GM12865 (cell line): Measurements from ENCODE around the gene DYNC2I2.
"Not testable (repeated sequence)": the region's sequence is repeated elsewhere in the genome, so short reads cannot be mapped to it uniquely, and the experiment has no call there.

Source experiments
- DNase-seq: peaks from one replicate; pipeline ENCODE4 v3.0.0; 2010; ENCODE audit warnings: low read depth
- H3K4me3 ChIP-seq: 2 replicates; pipeline ENCODE4 v1.5.1; 2011; ENCODE audit warnings: mild to moderate bottlenecking, low read depth, low read length, control low read depth
- CTCF ChIP-seq: IDR thresholded peaks from 2 replicates; pipeline ENCODE4 v1.5.1; 2011; ENCODE audit warnings: low read length, control low read depth, low read depth, inconsistent platforms; ENCODE audit not compliant: insufficient read depth; ENCODE audit errors: missing control alignments

The DYNC2I2 gene

GRCh38 chr9:128588581-128589233 lies 67.9 kb downstream of the DYNC2I2 start:
- TF ChIP-seq CTCF: no peak
- DNase-seq: no peak
- no peak overlapping the region for H3K4me3 ChIP-seq

GRCh38 chr9:128587453-128587852 lies 69.2 kb downstream of the DYNC2I2 start:
- no peak for TF ChIP-seq CTCF
- H3K4me3 ChIP-seq: no peak overlapping the region
- DNase-seq: peak; percentile 65

- peak; percentile 4 for DNase-seq
- not testable (repeated sequence) for H3K4me3 ChIP-seq
These were observed 69.7 kb downstream of the DYNC2I2 start for GRCh38 chr9:128586934-128587333.

GRCh38 chr9:128585155-128585554 lies 71.5 kb downstream of the DYNC2I2 start:
- not testable (repeated sequence) for H3K4me3 ChIP-seq, DNase-seq
